Measurements from ENCODE around the gene JTB.

JTB gene

GRCh38 chr1:153973071-153973470 is 4.4 kb downstream of the JTB start:
- TF ChIP-seq TAF1 (IDR thresholded peaks at IDR 0.05; ENCODE audit: borderline replicate concordance, low read depth, low read length), result no peak
- no peak for TF ChIP-seq POLR2A (IDR thresholded peaks at IDR 0.05; ENCODE audit: low read depth, low read length)
- TF ChIP-seq POLR2AphosphoS5 (IDR thresholded peaks at IDR 0.05; ENCODE audit: low read depth, low read length), result peak; percentile 42; the same call in 1 of the 2 replicates
- no peak for FAIRE-seq
- DNase-seq (ENCODE audit: insufficient read length), result no peak

DNA sequence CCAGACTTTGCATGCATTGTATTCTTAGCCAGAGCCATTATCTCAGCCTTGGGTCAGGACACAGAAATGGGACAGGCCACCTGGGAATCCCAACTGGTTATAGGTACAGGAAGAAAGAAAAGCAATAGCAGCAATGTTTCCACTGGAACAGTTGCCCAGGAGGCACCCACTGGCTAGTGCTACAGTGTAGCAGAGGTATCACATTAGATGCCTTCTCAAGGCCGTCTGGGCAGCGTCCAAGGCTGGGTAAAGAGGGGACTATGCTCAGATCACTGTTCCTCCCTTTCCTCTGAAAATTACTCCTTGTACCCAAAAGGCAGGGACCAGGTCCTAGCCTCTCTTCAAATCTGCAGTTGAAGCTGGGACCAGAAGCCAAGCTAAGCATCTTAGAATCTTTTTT is 7.1 kb downstream of the JTB start:
- no peak for FAIRE-seq
- no peak for DNase-seq (ENCODE audit: insufficient read length)
- TF ChIP-seq TAF1 (IDR thresholded peaks at IDR 0.05; ENCODE audit: borderline replicate concordance, low read depth, low read length) (no peak), POLR2AphosphoS5 (IDR thresholded peaks at IDR 0.05; ENCODE audit: low read depth, low read length) (no peak), POLR2A (IDR thresholded peaks at IDR 0.05; ENCODE audit: low read depth, low read length) (no peak)

DNA sequence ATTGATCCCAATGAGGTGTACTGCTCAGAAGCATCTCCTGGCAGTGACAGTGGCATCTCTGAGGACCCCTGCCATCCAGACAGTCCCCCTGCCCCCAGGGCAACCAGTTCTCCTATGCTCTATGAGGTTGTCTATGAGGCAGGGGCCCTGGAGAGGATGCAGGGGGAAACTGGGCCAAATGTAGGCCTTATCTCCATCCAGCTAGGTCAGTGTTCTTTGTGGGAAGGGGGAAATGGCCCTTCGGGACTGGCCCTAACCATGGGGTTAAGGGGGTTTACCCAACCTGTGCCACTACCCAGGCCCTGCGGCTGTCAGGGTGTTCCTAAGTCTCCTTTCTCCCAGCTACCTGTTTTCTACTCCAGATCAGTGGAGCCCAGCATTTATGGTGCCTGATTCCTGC is 8.5 kb downstream of the JTB start:
- DNase-seq (ENCODE audit: insufficient read length) (no peak), FAIRE-seq (no peak)
- TF ChIP-seq POLR2A (IDR thresholded peaks at IDR 0.05; ENCODE audit: low read depth, low read length) (no peak), TAF1 (IDR thresholded peaks at IDR 0.05; ENCODE audit: borderline replicate concordance, low read depth, low read length) (no peak), POLR2AphosphoS5 (IDR thresholded peaks at IDR 0.05; ENCODE audit: low read depth, low read length) (no peak)

- no peak for FAIRE-seq
Observed at GRCh38 chr1:153968408-153968807, 9.1 kb downstream of the JTB start.

DNA sequence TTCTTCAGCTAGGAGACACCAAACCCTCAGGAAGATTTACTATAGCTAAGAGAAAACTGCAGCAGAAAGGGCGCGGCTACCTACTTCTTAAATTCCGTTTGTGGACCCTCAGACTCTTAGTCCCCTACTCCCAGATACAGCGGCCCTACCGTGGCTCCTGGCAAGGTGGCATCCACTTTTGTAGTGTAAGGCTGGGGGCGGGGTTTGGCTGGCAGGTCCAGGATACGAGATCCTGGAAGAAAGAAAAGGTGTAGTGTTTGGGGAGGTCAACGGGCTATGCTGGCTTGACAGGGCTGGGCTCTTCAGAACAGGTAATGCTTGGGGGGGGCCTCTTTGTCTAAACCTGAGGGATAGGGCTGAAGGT is 9.5 kb downstream of the JTB start:
- peak; percentile 10; the same call in 1 of the 2 replicates for TF ChIP-seq POLR2A (IDR thresholded peaks at IDR 0.05; ENCODE audit: low read depth, low read length)
- TF ChIP-seq POLR2AphosphoS5 (IDR thresholded peaks at IDR 0.05; ENCODE audit: low read depth, low read length), result no peak
- FAIRE-seq (no peak), DNase-seq (ENCODE audit: insufficient read length) (no peak)

More at GRCh38 chr1:153968408-153968807, 9.1 kb downstream of the JTB start:
- TF ChIP-seq TAF1 (IDR thresholded peaks at IDR 0.05; ENCODE audit: borderline replicate concordance, low read depth, low read length) (no peak), POLR2AphosphoS5 (IDR thresholded peaks at IDR 0.05; ENCODE audit: low read depth, low read length) (no peak), POLR2A (IDR thresholded peaks at IDR 0.05; ENCODE audit: low read depth, low read length) (no peak)
- DNase-seq (ENCODE audit: insufficient read length), result no peak

DNA sequence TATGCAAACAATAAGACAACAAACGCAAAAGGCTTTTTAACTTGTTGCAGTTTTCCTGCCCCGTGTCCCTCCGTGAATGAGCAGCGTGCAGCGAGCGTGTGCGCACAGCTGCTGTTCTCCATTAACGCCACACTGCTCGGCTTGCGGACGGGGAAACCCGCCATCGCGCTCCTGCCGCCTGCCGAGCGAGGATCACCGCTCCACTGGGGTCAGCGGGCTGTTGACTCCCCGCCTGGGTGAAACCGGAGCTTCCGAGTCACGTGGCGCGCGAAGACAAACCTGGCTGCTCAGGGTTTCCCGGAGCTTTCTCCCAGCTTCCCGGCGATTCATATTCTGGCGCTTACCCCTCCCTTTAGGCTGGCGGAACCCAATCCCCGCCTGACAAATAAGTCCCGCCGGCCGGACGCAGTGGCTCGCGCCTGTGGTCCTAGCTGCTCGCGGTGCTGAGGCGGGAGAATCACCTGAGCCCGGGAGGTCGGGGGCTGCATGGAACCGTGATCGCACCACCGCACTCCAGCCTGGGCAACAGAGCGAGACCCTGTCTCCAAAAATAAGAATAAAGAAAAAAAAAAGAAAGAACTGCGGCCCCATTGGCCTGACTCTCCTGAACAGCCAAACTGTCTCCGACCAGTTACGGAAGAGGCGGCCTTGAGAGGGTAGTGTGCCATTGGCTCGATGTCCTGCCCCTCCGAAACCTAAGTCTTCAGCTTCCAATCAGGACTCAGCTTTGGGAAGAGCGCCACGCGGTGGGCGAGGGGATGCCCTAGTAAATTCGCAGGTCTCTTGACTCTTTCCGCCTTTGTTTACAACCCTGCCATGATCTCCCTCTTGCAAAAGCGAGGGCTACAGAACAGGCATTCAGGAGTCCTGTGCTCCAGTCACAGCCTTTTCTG is 10.1 kb downstream of the JTB start, which contains the start of gene CREB3L4:
TSS of gene CREB3L4 (plus strand) at position 796 of the 893 bp plus-strand sequence. CDS start 624 bp downstream, outside the sequence.
- peak; percentile 93 for FAIRE-seq
- peak; percentile 85 for DNase-seq (ENCODE audit: insufficient read length)
- TF ChIP-seq TAF1 (IDR thresholded peaks at IDR 0.05; ENCODE audit: borderline replicate concordance, low read depth, low read length) (peak; percentile 66), POLR2A (IDR thresholded peaks at IDR 0.05; ENCODE audit: low read depth, low read length) (peak; percentile 80), POLR2AphosphoS5 (IDR thresholded peaks at IDR 0.05; ENCODE audit: low read depth, low read length) (peak; percentile 80)

- DNase-seq (ENCODE audit: insufficient read length) (no peak), FAIRE-seq (no peak)
- no peak for TF ChIP-seq POLR2AphosphoS5 (IDR thresholded peaks at IDR 0.05; ENCODE audit: low read depth, low read length)
- no peak for TF ChIP-seq TAF1 (IDR thresholded peaks at IDR 0.05; ENCODE audit: borderline replicate concordance, low read depth, low read length)
- no peak for TF ChIP-seq POLR2A (IDR thresholded peaks at IDR 0.05; ENCODE audit: low read depth, low read length)
Observed at GRCh38 chr1:153963850-153964331, 13.6 kb downstream of the JTB start.

DNA sequence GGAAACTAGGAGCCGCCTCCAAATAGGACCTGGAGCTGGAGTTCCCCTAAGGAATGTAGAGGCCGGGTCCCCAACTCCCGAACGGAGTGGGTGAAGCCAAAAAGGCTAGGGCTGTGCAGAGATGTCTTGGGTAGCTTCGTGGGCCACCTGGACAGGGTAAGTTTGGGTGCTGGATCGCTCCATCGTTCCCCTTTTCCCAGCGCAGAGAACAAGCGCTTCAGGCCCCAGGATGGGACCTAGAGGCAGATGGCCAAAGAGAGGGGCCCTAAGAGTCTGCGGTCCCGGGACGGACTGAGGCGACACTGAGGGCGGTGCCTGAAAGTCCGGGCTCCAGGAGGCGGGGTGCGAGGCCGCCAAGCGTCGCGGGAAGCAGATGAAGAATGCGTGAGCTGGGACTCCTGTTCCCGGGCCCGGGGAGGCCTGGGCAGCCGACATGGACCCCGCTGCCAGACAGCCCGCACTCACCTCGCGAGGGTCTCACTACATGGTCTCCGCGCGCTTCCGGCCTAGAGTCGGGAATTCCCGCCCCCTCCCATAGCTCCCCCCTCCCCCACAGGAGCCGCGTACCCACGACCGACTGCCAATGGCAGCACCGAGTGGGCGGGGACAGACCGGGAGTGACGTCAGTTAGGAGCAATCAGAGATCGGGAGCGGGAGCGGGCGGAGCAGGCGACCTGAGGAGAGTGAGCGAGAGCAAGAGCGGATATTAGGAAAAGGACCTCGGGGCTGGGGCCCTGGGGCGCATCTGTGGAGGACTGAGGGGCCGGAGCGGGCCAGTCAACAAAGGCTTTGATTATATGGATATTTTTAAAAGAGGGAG is 14.2 kb downstream of the JTB start, which contains the start of gene SLC39A1:
TSS of gene SLC39A1 (minus strand) at position 508 of the 820 bp plus-strand sequence. CDS start 822 bp downstream, outside the sequence.
- FAIRE-seq (peak; percentile 91), DNase-seq (ENCODE audit: insufficient read length) (peak; percentile 90)
- TF ChIP-seq POLR2AphosphoS5 (IDR thresholded peaks at IDR 0.05; ENCODE audit: low read depth, low read length), result no peak; the same call in none of the 2 replicates
- peak; percentile 51; the same call in 1 of the 2 replicates for TF ChIP-seq TAF1 (IDR thresholded peaks at IDR 0.05; ENCODE audit: borderline replicate concordance, low read depth, low read length)
- peak; percentile 81 for TF ChIP-seq POLR2A (IDR thresholded peaks at IDR 0.05; ENCODE audit: low read depth, low read length)

GRCh38 chr1:153962088-153963029 is 15.1 kb downstream of the JTB start:
- TF ChIP-seq POLR2A (IDR thresholded peaks at IDR 0.05; ENCODE audit: low read depth, low read length), result 0 out of 2 replicates have a peak, but pooled peaks have one; percentile 19
- TF ChIP-seq TAF1 (IDR thresholded peaks at IDR 0.05; ENCODE audit: borderline replicate concordance, low read depth, low read length), result no peak
- FAIRE-seq, result peak; percentile 44
- DNase-seq (ENCODE audit: insufficient read length), result no peak

DNA sequence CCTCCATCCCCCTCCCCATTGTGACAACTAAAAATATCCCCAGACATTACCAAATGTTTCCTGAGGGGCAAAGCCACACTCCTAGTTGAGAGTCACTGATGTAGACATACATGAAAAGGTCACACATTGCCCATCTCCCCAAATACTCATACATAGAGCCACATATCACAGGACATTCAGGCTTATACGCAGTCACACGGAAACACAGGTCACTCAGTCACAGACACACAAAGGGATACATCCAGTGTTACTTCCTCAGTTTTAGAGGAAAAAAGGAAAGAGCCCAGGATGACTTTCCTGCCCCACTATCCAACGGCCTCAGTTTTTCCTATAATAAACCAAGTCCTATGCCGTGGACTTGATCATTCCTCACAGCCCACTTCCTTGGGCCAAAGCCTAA is 16.1 kb downstream of the JTB start:
- no peak for DNase-seq (ENCODE audit: insufficient read length)
- FAIRE-seq, result no peak
- TF ChIP-seq POLR2A (IDR thresholded peaks at IDR 0.05; ENCODE audit: low read depth, low read length), result no peak
- TF ChIP-seq POLR2AphosphoS5 (IDR thresholded peaks at IDR 0.05; ENCODE audit: low read depth, low read length), result no peak
- TF ChIP-seq TAF1 (IDR thresholded peaks at IDR 0.05; ENCODE audit: borderline replicate concordance, low read depth, low read length), result no peak
